ENCODE measurements around the gene CCS.

Gene CCS

DNA sequence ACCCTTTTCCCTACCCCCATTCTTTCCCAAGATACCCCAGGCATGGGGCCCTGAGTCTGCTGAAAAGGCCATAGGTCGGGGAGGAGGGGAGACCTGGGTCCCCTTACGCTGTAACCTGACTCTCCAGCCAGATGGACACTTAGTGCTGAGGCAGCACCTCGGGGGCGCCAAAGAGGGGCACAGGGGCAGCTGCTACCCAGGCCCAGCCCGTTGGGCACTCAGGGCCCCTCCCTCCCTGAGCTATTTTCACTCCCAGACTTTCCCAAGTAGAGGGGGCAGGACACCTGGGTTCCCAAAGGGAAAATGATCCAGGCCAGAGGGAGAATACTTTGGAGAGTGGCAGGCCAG is 45.3 kb upstream of the CCS start:
- TF ChIP-seq, protein P1, sequence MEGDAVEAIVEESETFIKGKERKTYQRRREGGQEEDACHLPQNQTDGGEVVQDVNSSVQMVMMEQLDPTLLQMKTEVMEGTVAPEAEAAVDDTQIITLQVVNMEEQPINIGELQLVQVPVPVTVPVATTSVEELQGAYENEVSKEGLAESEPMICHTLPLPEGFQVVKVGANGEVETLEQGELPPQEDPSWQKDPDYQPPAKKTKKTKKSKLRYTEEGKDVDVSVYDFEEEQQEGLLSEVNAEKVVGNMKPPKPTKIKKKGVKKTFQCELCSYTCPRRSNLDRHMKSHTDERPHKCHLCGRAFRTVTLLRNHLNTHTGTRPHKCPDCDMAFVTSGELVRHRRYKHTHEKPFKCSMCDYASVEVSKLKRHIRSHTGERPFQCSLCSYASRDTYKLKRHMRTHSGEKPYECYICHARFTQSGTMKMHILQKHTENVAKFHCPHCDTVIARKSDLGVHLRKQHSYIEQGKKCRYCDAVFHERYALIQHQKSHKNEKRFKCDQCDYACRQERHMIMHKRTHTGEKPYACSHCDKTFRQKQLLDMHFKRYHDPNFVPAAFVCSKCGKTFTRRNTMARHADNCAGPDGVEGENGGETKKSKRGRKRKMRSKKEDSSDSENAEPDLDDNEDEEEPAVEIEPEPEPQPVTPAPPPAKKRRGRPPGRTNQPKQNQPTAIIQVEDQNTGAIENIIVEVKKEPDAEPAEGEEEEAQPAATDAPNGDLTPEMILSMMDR (IDR thresholded peaks at IDR 0.05; ENCODE audit: low read depth, low read length): no peak
- DNase-seq (ENCODE audit: extremely low read depth, low read depth): no peak

DNA sequence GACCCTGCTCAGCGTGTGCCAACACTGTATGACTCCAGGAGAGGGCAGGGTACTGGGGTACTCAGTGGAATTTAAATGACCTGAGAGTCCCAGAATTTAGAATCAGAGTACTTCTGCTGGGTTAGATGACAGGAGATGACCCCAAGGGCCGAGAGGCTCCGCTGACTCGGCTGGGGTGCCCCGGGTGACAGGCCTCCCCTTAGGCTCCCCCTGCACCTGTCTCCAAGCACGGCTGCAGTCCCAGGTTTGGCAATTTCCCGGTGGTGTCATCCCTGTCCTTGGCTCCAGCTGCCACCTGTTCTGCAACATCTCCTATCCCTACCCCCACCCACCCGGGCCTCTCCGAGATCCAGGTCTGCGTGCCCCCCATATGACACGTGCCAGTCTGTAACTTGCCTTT is 44.9 kb upstream of the CCS start:
- DNase-seq (ENCODE audit: extremely low read depth, low read depth): no peak
- TF ChIP-seq, protein P1 (IDR thresholded peaks at IDR 0.05; ENCODE audit: low read depth, low read length): no peak

DNA sequence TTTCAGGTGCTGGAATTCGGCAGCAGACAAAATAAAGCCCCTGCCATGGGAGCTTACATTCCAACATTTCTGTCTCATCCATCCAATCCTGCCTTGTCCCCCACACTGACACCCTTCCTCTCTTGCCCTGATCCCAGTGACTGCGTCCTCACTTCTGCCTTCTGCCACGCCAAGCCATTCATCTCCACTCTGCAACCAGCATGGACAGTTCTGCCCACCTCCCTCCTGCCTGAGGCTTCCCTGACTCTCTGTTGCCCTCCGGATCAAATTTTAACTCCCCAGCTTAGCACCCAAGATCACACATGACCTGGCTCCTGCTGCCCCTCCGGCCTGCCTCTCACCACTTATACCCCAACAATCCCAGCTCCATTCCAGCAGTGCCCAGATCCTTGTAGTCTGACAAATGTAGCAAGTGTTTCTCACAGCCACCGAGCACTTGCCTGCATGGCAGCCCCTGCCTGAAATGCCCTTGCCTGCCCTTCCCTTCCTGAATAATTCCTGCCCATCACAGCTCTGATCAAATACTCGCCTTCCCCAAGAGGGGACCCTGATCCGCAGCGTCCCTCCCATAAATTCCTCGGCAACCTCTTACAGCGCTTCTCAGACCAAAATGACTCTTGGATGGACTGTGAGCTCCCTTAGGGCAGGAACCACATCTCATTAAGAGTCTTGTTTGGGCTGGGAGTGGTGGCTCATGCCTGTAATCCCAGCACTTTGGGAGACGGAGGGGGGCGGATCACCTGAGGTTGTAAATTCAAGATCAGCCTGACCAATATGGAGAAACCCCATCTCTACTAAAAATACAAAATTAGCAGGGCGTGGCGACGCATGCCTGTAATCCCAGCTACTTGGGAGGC is 44.0 kb upstream of the CCS start:
- DNase-seq (ENCODE audit: extremely low read depth, low read depth): no peak
- TF ChIP-seq, protein P1 (IDR thresholded peaks at IDR 0.05; ENCODE audit: low read depth, low read length): no peak

DNA sequence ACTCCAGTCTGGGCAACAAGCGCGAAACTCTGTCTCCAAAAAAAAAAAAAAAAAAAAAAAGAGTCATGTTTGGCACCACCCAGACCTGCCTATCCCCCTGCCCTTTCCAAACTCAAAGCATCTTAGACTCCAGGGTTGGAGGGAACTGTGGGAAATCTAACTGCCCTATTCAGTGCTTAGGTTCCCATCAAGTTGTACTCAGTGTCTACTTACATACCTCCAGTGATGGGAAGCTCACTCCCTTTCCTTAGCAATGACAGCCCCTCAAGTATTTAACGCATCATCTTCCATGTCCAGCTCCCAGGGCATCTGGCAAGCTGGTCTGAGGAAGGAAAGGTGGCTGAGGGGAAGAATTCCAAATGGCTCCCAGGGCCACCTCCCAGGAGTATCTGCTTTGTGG is 43.3 kb upstream of the CCS start:
- no peak for DNase-seq (ENCODE audit: extremely low read depth, low read depth)
- TF ChIP-seq, protein P1 (IDR thresholded peaks at IDR 0.05; ENCODE audit: low read depth, low read length): no peak

DNA sequence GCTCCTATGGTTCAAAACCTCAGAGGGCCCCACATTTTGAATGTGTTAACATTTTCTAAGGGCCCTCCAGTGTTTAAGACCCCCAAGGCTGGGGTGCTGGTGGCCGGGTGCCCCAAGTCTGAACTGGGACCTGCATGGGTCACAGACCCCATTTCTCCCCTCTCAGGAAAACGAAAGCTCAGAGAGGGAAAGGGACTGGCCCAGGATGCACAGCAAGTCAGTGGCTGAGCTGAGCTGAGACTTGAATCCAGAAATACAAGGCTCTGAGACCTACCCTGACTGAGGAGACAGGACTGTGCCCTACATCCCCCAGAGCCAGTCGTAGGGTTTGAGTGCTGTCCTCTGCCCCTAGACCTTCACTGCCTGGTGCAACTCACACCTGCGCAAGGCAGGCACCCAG is 42.1 kb upstream of the CCS start:
- TF ChIP-seq, protein P1 (IDR thresholded peaks at IDR 0.05; ENCODE audit: low read depth, low read length): no peak
- DNase-seq (ENCODE audit: extremely low read depth, low read depth): no peak

DNA sequence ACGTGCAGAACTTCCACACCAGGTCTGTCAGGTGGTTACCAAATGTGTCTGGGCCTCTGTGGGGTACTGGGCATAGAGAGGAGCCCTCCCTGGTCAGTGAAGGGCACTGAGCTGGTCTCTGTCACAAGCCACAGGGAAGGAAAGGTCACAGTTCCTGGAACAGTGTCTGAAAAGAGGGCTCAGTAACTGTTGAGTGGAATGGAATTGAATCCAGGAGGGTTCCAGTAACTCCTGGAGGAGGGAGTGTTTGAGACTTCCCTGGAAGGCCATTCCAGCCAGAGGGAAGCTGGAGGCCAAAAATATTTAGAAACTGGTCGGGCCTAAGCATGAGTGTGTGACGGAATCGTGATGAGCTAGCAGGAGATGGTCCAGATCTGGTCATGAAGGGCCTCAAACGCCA is 38.4 kb upstream of the CCS start:
- DNase-seq (ENCODE audit: extremely low read depth, low read depth): no peak
- TF ChIP-seq, protein P1 (IDR thresholded peaks at IDR 0.05; ENCODE audit: low read depth, low read length): no peak

DNA sequence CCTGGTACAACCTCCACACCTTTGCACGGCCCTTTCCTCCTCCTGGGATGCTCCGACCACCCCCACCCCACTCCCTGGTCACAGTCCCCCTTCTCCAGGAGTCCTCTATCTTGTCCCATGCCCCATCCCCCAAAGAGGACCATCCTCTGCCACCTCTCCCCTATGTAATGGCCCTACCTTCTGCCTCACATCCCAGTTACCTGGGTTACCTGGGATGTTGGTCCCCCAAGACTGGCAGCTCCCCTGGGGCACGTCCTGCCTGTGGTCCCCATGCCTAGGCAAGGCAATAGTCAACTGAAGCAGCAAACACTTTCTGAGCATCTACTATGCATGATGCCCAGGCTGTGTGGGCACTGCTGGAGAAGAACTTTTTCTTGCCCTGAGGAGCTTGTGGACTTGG is 37.6 kb upstream of the CCS start:
- TF ChIP-seq, protein P1 (IDR thresholded peaks at IDR 0.05; ENCODE audit: low read depth, low read length): no peak
- DNase-seq (ENCODE audit: extremely low read depth, low read depth): no peak

Measured in AG09319 (cell line).